Activated CD4-positive, alpha-beta T cell treated with anti-CD3 and anti-CD28 coated beads, Interleukin-10, Interleukin-2, amounts not matched to agents 100 ng/mL and 50 ng/mL, durations not matched to agents 16 hours and 8 hours (primary cell): ENCODE measurements around the gene SNAP25.

Source experiments
- DNase-seq: peaks from one replicate; pipeline ENCODE4 v3.0.0-alpha.2; 2020

Gene SNAP25

GRCh38 chr20:10218536-10219451 is at the start of gene SNAP25:
Gene SNAP25 (plus strand): TSS chr20:10218830. CDS start chr20:10275492, 56,662 bp downstream.
- DNase-seq = peak; percentile 68

- DNase-seq = no peak
Measured at GRCh38 chr20:10169752-10170151, 48.9 kb upstream of the SNAP25 start.

GRCh38 chr20:10170261-10170660 is 48.4 kb upstream of the SNAP25 start:
- no peak for DNase-seq

- peak; percentile 49 for DNase-seq
Measured at GRCh38 chr20:10171864-10172751, 46.5 kb upstream of the SNAP25 start.

GRCh38 chr20:10172998-10173655 is 45.5 kb upstream of the SNAP25 start:
- DNase-seq = no peak

- DNase-seq = no peak
Measured at GRCh38 chr20:10174400-10174799, 44.2 kb upstream of the SNAP25 start.

- DNase-seq = no peak
Measured at GRCh38 chr20:10177326-10177725, 41.3 kb upstream of the SNAP25 start.

GRCh38 chr20:10178091-10178490 is 40.5 kb upstream of the SNAP25 start:
- no peak for DNase-seq

- no peak for DNase-seq
Measured at GRCh38 chr20:10178727-10179313, 39.8 kb upstream of the SNAP25 start.

GRCh38 chr20:10179574-10180298 is 38.9 kb upstream of the SNAP25 start:
- no peak for DNase-seq

GRCh38 chr20:10180651-10181235 is 37.9 kb upstream of the SNAP25 start:
- DNase-seq = no peak

GRCh38 chr20:10185741-10186558 is 32.7 kb upstream of the SNAP25 start:
- DNase-seq = no peak

- no peak for DNase-seq
Measured at GRCh38 chr20:10190456-10190855, 28.2 kb upstream of the SNAP25 start.

GRCh38 chr20:10192171-10192570 is 26.5 kb upstream of the SNAP25 start:
- DNase-seq = no peak

GRCh38 chr20:10194166-10194565 is 24.5 kb upstream of the SNAP25 start:
- DNase-seq = no peak

GRCh38 chr20:10200330-10200729 is 18.3 kb upstream of the SNAP25 start:
- no peak for DNase-seq

- no peak for DNase-seq
Measured at GRCh38 chr20:10201321-10201870, 17.2 kb upstream of the SNAP25 start.

- DNase-seq = no peak
Measured at GRCh38 chr20:10209091-10209490, 9.5 kb upstream of the SNAP25 start.

GRCh38 chr20:10213526-10213925 is 5.1 kb upstream of the SNAP25 start:
- no peak for DNase-seq

GRCh38 chr20:10216146-10216791 is 2.4 kb upstream of the SNAP25 start:
- DNase-seq = no peak
